ENCODE results near the gene GJB1. TPM values are rescaled to one million over a fixed set of nuclear protein-coding genes. Genes with fewer than 3 reads are reported as not detected.
"Not testable (repeated sequence)": the region's sequence is repeated elsewhere in the genome, so short reads cannot be mapped to it uniquely, and the experiment has no call there.

Gene GJB1
- total and polyA plus RNA-seq, 8 donors = 40.1 to 70.6 (median 56.2) TPM

DNA sequence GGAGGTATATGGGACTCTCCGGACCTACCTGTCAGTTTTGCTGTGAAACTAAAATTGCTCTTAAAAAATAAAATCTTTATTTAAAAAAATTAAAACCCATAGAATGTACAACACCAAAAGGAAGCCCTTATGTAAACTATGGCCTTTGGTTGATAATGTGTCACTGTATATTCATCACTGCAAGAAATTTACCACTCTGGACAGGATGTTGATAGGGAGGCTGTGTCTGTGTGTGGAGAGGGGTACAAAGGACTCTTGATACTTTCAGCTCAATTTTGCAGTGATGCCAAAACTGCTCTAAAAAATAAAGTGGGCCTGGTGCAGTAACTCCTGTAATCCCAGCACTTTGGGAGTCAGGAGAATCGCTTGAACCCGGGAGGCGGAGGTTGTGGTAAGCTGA, 33.8 kb downstream of the GJB1 start:
- TF ChIP-seq CTCF (IDR thresholded peaks at IDR 0.05) = no peak
- WGBS, 2 donors = 87 to 97% methylated on average over 4 of the region's 4 CpGs
- H3K27me3 ChIP-seq = no peaks in the 10 kb centered on the region
- ATAC-seq (no peak), DNase-seq (no peak), FAIRE-seq (no peak)
- no peaks in the 10 kb centered on the region for H3K9me3 ChIP-seq
- no peak overlapping the region for H3K27ac ChIP-seq
- intact Hi-C loops (cut with DNase I) = no loop called here
- H3K4me3 ChIP-seq = no peak overlapping the region
- H3K36me3 ChIP-seq = no peaks in the 10 kb centered on the region
- H3K4me1 ChIP-seq = no peaks in the 10 kb centered on the region

GRCh38 chrX:71268624-71269023, 45.6 kb downstream of the GJB1 start:
- DNase-seq, FAIRE-seq: not testable (repeated sequence)

GRCh38 chrX:71269801-71270395, 46.9 kb downstream of the GJB1 start:
- intact Hi-C loops (cut with DNase I) = no loop called here
- no peak for DNase-seq
- no peak for ATAC-seq
- H3K9me3 ChIP-seq = no peaks in the 10 kb centered on the region
- no peaks in the 10 kb centered on the region for H3K4me1 ChIP-seq
- 77 to 92% methylated on average over 19 of the region's 19 CpGs for WGBS, 2 donors
- H3K27ac ChIP-seq = no peak overlapping the region
- no peak overlapping the region for H3K4me3 ChIP-seq
- H3K36me3 ChIP-seq = no peaks in the 10 kb centered on the region
- no peak for FAIRE-seq
- no peak for TF ChIP-seq CTCF (IDR thresholded peaks at IDR 0.05)
- H3K27me3 ChIP-seq = no peaks in the 10 kb centered on the region

More at GRCh38 chrX:71268624-71269023, 45.6 kb downstream of the GJB1 start:
- H3K9me3 ChIP-seq; H3K36me3 ChIP-seq; intact Hi-C loops (cut with DNase I); H3K27ac ChIP-seq; H3K4me1 ChIP-seq; H3K4me3 ChIP-seq; ATAC-seq; H3K27me3 ChIP-seq: not testable (repeated sequence)

DNA sequence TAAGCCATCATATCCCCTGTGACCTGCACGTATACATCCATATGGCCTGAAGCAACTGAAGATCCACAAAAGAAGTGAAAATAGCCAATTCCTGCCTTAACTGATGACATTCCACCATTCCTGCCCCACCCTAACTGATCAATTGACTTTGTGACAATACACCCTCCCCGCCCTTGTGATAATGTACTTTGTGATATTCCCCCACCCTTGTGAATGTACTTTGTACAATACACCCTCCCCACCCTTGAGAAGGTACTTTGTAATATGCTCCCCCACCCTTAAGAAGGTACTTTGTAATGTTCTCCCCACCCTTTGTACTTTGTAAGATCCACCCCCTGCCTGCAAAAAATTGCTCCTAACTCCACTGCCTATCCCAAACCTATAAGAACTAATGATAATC, 49.3 kb downstream of the GJB1 start:
- DNase-seq; FAIRE-seq; H3K27me3 ChIP-seq; ATAC-seq; intact Hi-C loops (cut with DNase I); H3K27ac ChIP-seq; H3K36me3 ChIP-seq; H3K4me1 ChIP-seq; H3K9me3 ChIP-seq; H3K4me3 ChIP-seq: not testable (repeated sequence)
- 86 to 98% methylated on average over 2 of the region's 2 CpGs for WGBS, 2 donors

Other genes starting within 250 kb of the GJB1 start
- gene SNX12, start 154.9 kb upstream of the GJB1 start, total RNA-seq = 10 to 100 TPM; 17.1 to 31.3 (median 23.5) TPM
- gene SNX12, start 154.9 kb upstream of the GJB1 start, polyA plus RNA-seq = 10 to 100 TPM in 1 of 2 donors, 1 to 10 TPM in 1; 9.8 to 16.1 TPM
- gene FOXO4, start 127.4 kb upstream of the GJB1 start, total RNA-seq = 10 to 100 TPM in 5 of 6 donors, 1 to 10 TPM in 1; 8.9 to 20.0 (median 14.6) TPM
- 1 to 10 TPM; 7.5 to 8.5 TPM for gene FOXO4, start 127.4 kb upstream of the GJB1 start, polyA plus RNA-seq
- gene CXorf65, start 116.5 kb upstream of the GJB1 start, total RNA-seq = not detected
- not detected for gene CXorf65, start 116.5 kb upstream of the GJB1 start, polyA plus RNA-seq
- gene IL2RG, start 111.6 kb upstream of the GJB1 start, total RNA-seq = 1 to 10 TPM in 4 of 6 donors, under 1 TPM in 2; 0.19 to 4.4 (median 1.8) TPM
- gene IL2RG, start 111.6 kb upstream of the GJB1 start, polyA plus RNA-seq = 1 to 10 TPM; 1.1 to 1.3 TPM
- gene MED12, start 104.6 kb upstream of the GJB1 start, total RNA-seq = 10 to 100 TPM; 12.2 to 25.7 (median 18.8) TPM
- gene MED12, start 104.6 kb upstream of the GJB1 start, polyA plus RNA-seq = 10 to 100 TPM; 12.8 to 15.9 TPM
- under 1 TPM; 0.04 to 0.56 (median 0.21) TPM for gene NLGN3, start 78.4 kb upstream of the GJB1 start, total RNA-seq
- under 1 TPM; 0.11 to 0.33 TPM for gene NLGN3, start 78.4 kb upstream of the GJB1 start, polyA plus RNA-seq
- 10 to 100 TPM in 3 of 6 donors, 1 to 10 TPM in 3; 4.5 to 15.9 (median 8.9) TPM for gene ZMYM3, start 30.9 kb downstream of the GJB1 start, total RNA-seq
- 10 to 100 TPM in 1 of 2 donors, 1 to 10 TPM in 1; 9.0 to 10.8 TPM for gene ZMYM3, start 30.9 kb downstream of the GJB1 start, polyA plus RNA-seq
- 100 to 1,000 TPM; 137 to 215 (median 178) TPM for gene NONO, start 60.4 kb downstream of the GJB1 start, total RNA-seq
- 100 to 1,000 TPM in 1 of 2 donors, 10 to 100 TPM in 1; 72.0 to 110 TPM for gene NONO, start 60.4 kb downstream of the GJB1 start, polyA plus RNA-seq
- under 1 TPM; 0.13 to 0.58 (median 0.27) TPM for gene ITGB1BP2, start 78.5 kb downstream of the GJB1 start, total RNA-seq
- gene ITGB1BP2, start 78.5 kb downstream of the GJB1 start, polyA plus RNA-seq = 1 to 10 TPM; 1.1 to 2.0 TPM
- gene TAF1, start 143.1 kb downstream of the GJB1 start, total RNA-seq = 10 to 100 TPM; 13.5 to 23.2 (median 17.0) TPM
- gene TAF1, start 143.1 kb downstream of the GJB1 start, polyA plus RNA-seq = 10 to 100 TPM in 1 of 2 donors, 1 to 10 TPM in 1; 9.8 to 11.8 TPM

Measured in pancreas (tissue), 10 donors.